OCI-M2 (cell line): ENCODE measurements around the gene GTF3C5.
A peak's percentile ranks its signal among the peaks of the same experiment; 100 is the strongest.
"Not testable (repeated sequence)": the region's sequence is repeated elsewhere in the genome, so short reads cannot be mapped to it uniquely, and the experiment has no call there.

Experiments used
- DNase-seq: peaks from one replicate; lab custom pipeline; 2025; ENCODE audit not compliant: unreplicated experiment; lab: John Stamatoyannopoulos, UW

GTF3C5 gene

DNA sequence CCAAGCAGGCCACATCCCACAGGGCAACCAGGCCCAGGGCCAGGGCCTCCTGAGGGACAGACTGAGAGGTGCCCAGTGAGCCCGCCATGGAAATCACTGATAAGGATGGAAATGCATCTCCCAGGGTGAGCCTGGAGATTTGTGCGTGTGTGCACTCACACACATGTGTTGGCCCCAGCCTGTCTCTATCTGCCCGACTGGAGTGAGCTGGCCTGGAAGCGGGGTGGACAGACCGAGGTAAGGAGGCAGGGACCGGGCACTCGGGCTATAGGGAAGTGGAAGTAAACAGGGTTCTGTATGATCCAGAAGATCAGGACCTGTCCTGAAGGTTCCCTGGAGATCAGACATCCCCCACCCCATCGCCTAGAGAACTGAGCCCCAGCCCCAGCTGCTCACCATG, 34.9 kb upstream of the GTF3C5 start:
- DNase-seq = no peak

DNA sequence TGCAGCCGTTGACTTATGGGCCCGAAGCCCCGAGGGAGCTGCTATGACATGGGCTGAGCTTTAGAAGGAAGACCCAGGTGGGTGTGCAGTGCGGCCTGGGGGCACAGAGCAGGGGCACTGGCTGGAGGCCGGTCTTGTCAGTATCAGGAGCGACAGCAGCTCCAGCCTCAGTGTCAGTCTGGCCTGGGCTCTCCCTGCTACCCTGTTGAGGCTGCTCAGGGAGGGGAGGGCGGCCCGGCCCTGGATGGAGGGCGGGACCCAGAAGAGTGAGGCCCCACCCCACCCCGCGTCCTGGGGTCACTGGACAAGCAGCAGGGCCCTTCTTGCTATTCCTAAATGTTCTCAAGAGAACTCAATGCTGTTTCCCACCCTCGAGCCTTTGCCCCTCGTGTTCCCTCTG, 34.3 kb upstream of the GTF3C5 start:
- no peak for DNase-seq

DNA sequence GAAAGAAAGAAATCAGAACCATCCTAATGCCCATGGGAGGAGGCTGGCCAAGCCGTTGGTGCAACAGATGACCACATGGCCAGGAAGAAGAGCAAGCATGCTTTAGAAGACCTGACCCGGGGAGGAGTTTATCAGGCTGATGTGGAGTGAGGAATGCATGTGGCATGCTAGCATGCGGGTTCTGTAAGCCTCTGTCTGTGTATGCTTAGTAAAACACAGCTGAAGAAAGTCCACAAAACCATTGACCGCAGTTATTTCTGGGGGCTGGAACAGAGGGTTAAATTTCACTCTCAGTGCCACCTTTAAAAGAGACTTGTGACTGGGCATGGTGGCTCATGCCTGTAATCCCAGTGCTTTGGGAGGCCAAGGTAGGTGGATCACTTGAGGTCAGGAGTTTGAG, 33.2 kb upstream of the GTF3C5 start:
- no peak for DNase-seq

DNA sequence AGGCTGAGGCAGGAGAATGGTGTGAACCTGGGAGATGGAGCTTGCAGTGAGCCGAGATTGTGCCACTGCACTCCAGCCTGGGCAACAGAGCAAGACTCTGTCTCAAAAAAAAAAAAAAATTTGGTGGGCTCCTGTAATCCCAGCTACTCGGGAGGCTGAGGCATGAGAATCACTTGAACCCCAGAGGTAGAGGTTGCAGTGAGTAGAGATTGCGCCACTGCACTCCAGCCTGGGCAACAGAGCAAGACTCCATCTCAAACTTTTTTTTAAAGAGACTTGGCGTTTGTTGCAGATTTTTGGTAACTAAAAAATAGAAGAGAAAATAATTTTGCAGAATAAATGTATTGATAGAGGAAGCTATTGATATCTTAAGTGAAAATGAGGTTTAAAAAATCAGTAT, 32.6 kb upstream of the GTF3C5 start:
- not testable (repeated sequence) for DNase-seq

DNA sequence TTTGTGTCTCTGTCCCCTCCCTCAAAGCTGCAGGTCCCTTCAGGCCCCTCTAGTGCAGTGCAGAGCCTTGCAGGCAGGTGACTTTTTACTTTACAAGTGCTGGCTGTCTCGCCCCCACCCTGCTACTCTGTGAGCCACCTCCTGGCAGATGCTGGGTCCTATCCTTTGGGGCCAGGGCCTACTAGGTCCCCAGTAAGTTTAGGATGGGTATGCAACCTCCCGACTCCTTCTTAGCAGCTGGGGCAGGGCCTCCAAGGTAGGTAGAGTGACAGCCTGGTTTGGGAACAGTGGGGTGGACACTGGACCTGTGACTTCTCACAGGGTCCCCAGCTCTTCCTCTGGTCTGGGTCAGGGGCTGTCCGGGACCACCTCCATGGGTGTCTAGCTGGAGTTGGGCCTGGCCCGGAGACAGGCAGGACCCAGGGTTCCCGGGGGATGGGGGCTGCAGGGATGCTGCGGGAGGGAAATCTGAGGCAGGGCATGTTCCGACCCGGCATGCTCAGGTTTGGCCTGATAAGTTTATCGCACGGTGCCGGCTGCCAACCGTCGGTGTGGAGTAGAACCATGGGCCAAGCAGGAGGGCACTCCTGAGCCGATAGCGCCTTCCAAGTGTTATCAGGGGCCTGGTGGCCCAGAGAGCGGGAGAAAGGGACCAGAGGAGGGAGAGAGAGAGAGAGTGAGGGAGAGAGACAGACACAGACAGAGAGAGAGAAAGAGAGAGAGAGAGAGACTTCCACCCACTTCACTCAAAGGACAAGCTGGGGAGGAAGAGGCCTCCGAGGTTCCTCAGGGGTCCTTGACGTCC, 31.8 kb upstream of the GTF3C5 start:
- DNase-seq = peak; percentile 88

DNA sequence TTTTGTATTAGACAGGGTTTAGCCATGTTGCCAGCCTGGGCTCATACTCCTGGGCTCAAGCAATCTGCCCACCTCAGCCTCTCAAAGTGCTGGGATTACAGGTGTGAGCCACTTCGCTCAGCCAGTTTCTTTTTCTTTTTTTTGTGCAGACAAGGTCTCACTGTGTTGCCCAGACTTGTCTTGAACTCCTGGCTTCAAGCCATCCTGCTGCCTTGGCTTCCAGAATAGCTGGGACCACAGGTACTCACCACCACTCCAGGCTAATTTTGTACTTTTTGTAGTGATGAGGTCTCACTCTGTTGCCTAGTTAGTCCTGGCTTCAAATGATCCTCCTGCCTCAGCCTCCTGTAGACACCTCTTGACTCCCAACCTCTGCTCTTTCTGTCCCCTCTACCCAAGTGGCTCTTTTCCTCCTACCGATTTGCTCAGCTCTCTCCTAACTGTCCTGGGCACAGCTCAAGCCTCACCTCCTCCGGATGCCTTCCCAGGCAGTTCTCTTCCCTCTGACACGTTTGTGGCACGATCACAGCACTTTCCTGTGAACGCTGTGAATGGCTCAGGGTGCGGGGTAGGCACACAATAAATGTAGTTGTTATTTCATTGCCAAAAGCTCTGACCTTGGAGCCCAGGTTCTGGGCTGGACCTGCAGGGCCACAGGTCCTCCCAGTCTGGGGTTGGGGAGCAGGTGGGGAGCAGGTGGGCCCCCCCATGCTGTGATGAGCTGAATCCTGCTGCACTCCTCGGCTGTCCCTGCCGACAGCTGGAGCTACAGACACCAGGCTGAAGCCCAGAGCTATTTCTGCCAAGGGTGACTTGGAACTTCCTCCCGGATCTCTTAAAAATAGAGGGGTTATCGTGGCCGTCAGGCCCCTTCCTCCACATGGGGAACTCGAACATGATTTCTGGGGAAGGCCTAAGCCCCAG, 28.4 kb upstream of the GTF3C5 start:
- DNase-seq = no peak

DNA sequence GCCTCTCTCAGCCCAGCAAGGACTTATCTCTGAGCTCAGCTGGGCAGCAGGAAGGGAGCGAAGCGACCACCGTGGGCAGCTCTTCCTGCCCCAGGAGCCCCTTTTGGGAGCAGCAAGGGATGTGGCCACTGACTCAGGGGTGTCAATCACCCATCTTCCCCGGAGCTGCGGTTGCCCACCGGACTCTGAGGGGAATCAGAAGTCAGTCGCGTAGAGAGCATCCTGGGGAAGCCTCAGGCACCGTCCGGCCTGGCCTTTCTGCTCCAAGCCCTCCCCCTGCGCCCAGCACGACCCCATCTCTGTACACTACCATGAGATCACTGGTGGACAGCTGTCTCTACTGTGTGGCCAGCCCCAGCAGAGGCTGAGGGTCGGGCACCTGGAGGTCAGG, 27.7 kb upstream of the GTF3C5 start:
- DNase-seq = peak; percentile 66

DNA sequence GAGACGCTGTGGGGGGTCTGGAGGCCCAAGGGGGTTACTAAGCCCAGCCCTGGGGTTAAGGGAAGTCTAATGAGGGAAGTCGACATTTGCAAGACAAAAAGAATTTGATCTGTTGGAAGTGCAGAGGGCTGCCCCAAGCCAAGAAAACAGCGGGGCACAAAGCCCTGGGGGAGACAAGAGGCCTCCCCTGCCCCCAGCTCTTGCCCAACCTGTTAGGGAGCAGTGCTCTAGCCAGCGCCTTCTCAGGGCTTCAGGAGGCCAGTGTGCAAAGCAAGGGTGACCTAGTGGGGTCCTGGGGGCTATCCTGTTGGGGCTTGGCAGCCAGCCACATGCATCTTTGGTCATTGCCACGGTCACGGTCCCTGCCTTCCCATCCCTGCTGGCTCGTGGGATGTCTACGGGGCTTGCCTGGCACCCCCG, 27.1 kb upstream of the GTF3C5 start:
- DNase-seq = no peak

DNA sequence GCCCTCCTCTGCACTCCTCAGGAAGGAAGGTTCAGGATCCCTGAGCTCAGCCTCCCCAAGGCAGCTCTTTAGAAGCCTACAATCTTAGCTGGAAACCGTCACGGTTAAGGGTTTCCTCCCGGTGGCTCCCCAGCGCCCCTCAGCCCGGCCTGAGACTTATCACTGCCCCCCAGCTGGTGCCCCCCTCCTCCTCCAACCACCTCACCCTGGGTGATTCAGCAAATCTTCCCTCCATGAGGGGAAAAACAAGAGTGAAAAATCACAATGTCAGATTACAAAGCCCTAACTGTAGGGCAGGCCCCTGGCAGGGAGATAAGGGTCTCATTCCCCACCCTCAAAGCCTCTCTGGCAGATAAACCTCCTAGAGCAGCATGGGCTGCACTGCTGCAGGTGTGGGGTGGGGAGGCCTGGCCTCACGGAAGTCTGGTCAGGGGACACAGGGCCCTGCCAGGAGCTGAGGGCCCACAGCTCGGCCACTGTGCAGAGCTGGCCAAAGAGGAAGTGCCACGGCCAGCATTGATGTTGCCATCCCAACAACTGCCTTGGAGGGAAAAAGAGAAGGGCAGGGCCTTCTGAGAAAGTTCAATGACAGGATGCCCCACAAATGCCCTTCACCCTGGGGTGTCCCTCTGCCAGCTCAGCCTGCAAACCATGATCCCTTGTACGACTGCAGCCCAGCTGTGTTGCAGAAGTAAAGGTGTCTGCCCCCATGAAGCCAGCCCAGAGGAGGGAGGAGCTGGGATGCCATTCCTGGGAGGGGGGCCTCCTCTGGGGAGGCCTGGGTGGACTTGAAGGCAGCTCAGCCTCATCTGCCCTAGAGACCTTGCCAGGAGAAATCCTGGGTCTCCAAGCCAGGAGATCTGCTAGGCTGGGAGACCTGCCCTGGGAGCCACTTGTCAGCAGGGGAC, 26.5 kb upstream of the GTF3C5 start:
- DNase-seq = peak; percentile 90

DNA sequence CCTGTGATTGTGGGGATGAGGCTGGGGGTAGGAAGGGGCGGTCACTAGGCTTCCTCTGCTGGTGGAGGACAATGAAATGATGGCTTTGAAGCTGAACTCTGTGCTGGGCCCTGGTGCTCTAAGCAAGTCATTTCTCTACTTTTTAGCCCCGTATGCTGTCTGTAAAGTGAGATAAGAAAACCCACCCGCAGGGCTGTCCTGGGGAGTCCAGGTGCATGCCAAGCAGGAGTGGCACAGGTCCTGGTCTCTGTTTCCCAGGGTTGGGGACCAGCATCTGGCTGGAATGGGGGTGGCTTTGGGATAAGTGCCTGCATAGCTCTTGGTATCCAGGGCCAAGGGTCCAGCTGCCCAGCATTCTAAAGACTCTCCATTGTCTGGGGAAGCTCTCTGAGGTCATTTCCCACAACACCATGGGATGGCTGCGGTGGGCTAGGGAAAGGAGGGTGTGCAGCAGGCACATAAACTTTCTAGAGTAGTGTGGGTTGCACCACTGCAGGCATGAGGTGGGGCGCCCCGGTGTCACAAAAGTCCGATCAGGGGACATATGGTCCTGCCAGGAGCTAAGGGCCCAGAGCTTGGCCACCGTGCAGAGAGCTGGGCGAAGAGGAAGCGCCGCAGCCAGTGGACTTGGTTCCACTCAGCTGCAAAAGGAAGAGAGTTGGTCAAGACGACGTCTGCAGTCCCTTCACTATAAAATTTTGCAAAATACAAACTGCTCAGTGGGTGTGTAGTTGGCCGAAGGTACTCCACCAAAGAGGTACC, 25.6 kb upstream of the GTF3C5 start:
- no peak for DNase-seq

DNA sequence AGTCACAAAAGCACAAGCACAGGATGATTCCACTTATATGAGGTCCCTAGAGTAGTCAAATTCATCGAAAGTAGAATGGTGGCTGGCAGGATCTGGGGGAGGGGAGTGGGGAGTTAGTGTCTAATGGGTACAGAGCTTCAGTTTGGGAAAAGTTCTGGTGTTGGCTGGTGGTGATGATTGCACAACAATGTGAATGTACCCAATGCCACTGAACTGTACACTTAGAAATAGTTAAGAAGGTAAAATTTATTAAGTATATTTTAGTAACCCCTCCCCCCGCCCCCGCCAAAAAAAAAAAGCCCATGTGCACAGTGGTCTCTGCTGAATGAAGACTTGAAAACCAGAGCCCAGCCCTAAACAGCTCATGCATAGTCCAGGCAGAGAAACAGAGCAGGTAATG, 24.8 kb upstream of the GTF3C5 start:
- no peak for DNase-seq

DNA sequence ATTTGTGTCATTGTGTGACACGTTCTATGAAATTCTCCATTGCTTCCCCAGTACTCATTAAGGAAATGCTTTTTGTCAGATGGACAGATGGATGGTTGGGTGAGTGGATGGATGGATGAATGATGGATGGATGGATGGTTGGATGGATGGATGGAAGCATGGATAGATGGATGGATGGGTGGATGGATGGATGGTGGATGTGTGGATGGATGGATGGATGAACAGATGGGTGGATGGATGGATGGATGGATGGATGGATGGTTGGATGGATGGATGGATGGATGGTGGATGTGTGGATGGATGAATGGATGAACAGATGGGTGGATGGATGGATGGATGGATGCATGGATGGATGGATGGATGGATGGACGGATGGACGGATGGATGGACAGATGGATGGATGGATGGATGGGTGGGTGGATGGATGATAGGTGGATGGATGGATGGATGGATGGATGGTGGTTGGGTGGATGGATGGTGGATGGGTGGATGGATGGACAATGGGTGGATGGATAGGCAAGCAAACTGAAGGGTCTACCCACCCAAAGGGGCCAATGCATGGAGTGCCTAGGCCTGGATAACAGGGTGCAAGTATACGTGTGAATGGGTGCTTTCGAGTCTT, 24.0 kb upstream of the GTF3C5 start:
- DNase-seq = no peak

DNA sequence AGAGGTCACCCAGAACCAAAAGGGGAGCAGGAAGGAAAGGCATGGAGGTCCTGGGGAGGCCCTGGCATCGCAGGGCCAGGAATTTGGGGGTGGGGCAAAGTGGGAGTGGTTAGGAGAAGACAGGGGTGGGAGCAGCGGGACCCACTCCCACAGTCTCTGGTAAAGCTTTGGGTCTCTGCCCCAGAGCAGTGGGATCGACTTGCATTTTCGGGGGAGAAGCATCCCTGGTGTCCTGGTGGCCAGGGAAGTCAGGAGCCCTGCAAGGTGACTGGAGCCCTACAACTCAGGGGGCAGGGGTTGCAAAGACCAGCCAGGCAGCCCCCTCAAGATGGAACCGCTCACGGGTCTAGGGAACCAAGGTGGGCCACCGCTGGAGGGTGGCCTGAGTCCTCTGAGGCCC, 22.4 kb upstream of the GTF3C5 start:
- no peak for DNase-seq

DNA sequence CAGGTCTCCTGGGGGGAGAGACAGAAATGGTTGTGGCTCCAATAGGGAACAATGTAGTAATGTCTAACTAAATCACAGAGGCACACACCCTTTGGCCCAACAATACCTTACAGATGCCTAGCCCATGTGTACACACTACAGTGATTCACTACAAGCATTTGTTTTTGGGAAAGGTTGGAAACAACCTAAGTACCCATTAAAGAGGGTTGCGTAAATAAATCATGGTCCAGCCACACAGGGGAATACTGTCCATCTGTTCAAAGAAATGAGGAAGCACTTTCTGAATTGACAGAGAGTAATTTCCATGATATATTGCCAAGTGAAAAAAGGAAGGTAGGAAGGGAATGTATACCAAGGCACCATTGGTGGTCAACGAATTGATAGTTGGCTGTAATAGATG, 22.0 kb upstream of the GTF3C5 start:
- DNase-seq = no peak

DNA sequence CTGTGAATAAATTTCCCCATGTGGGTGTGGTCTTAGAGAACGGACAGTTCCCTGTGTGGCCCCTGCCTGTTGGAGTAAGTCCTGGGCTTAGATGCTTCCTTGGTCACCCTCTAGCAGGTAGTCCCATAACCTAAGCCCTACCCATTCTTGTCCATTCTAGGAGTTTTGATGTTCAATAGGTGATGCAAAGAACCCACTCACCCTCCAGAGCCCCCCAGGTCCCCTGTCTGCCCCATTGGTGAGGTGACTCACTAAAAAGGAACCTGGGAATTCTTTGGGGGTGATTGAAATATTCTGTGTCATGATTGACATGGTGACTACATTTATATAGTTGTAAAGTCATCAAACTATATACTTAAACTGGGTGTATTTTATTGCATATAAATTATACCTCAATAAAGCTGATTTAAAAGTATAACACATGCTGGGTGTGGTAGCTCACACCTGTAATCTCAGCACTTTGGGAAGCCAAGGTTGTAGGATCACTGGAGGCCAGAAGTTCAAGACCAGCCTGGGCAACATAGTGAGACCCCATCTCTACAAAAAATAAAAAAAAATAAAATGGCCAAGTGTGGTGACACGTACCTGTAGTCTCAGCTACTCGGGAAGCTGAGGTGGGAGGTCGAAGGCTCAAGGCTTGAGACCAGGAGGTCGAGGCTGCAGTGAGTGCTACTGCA, 20.8 kb upstream of the GTF3C5 start:
- no peak for DNase-seq

DNA sequence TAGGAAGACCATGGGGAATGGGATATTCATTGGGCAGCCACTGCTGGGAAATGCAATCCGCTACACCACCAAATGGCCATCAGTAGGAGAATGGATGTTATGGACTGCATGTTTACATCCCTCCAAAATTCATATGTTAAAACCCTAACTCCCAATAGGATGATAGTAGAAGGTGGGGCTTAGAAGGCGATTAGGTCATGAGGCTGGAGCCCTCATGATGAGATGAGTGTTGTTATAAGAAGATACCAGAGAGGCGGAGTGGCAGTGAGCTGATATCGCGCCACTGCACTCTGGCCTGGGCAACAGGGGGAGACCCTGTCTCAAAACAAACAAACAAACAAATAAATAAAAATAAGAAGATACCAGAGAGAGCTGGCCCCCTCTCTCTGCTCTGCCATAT, 16.1 kb upstream of the GTF3C5 start:
- no peak for DNase-seq

DNA sequence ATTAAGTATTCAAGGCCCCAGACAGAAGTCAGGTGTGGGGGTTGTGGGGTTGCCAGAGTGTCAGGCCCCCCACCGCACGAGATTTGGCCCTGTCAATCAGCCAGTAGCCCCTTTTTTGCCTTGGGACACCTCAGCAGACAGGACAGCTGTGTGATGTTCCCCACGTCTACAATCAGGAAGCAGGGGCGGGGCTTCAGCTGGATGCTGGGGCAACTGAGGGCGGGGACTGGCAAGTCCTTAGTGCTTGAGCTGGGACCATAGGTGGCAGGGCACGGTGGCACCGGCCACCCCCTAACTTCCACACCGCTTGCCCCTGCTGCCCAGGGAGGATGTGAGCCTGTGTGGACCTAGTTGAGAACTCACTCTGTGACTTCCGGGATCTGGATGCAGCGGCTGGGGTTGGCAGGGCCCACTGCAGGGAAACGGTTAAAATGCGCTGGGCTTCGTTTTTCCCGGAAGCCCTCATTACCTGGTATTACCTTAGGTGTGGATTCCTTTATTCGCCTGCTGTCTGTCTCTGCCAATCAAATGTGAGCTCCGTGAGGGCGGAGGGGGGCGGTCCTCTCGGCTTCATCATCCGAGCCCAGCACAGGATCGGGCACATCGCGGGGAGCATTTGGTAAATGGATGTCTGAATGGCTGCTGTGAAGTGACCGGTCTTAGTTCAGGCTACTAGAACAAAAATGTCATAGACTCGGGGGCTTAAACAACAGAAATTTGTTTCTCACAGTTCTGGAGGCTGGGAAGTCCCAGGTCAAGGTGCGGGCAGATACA, 7.5 kb upstream of the GTF3C5 start:
- DNase-seq = no peak

DNA sequence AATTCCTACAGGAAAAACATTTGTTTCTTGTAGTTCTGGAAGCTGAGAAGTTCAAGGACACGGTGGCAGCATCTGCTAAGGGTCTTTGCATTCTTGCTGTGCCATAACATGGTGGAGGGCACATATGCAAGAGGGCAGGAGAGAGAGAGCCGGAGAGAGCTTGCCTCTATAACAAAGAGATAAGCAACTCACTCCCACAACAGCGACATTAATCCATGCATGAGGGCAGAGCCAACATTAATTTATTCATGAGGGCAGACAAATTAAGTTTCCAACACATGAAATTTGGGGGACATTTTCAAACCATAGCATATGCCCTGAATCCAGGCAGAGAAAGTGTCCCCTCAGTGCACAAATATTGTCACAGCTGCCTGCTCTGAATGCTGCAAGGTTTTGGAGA, 4.4 kb upstream of the GTF3C5 start:
- no peak for DNase-seq

DNA sequence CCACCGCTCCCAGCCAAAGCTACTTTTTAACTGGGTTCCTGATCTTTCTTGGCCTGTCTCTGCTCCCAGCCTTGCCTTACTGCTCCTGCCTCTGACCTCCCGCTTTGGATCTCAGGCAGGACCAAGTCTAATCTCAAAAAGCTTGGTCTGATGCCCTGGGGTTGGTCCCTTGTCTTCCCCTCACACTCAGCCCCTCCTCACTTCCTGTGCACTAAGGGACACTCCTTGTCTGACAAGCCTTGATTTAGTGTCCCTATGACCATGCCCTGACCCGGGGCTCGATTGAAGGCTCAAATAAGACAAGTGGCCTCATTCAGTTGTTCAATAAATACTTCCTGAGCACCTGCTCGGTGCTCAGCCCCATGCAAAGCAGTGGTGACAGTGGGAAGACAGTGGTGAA, 3.7 kb upstream of the GTF3C5 start:
- no peak for DNase-seq
